Measurements from ENCODE around the gene ATXN1. TPM values are rescaled to one million over a fixed set of nuclear protein-coding genes. Genes with fewer than 3 reads are reported as not detected.

Gene ATXN1
- total RNA-seq, 1 donor from 2014 or later = 59.8 TPM

- intact Hi-C loops (cut with micrococcal nuclease) = loop anchor here (5.0 kb wide), 1 partner anchor 35 kb away; no protein-coding TSS in a partner anchor
- H3K27ac Mint-ChIP-seq = no peak overlapping the region
- ChIA-PET POLR2A (no interaction called here), CTCF (no interaction called here)
- TF ChIP-seq CTCF (IDR thresholded peaks at IDR 0.05) = no peak
- no peaks in the 10 kb centered on the region for H3K36me3 Mint-ChIP-seq (ENCODE audit: low read depth)
- no peaks in the 10 kb centered on the region for H3K9me3 Mint-ChIP-seq
- no peaks in the 10 kb centered on the region for H3K27me3 Mint-ChIP-seq
- DNase-seq (no peak), ATAC-seq (ENCODE audit: low read depth) (no peak)
- H3K4me1 Mint-ChIP-seq = no peaks in the 10 kb centered on the region
- H3K4me3 Mint-ChIP-seq = no peak overlapping the region
These were observed 213.7 kb downstream of the ATXN1 start for GRCh38 chr6:16547587-16547986.

GRCh38 chr6:16546861-16547260, 214.4 kb downstream of the ATXN1 start:
- CTCF ChIA-PET = no interaction called here
- POLR2A ChIA-PET = no interaction called here
- DNase-seq = no peak
- H3K36me3 Mint-ChIP-seq (ENCODE audit: low read depth) = no peaks in the 10 kb centered on the region
- intact Hi-C loops (cut with micrococcal nuclease) = loop anchor here (5.0 kb wide), 1 partner anchor 35 kb away; no protein-coding TSS in a partner anchor
- TF ChIP-seq CTCF (IDR thresholded peaks at IDR 0.05) = no peak
- no peaks in the 10 kb centered on the region for H3K9me3 Mint-ChIP-seq
- H3K4me3 Mint-ChIP-seq = no peak overlapping the region
- H3K4me1 Mint-ChIP-seq = no peaks in the 10 kb centered on the region
- H3K27ac Mint-ChIP-seq = no peak overlapping the region
- ATAC-seq (ENCODE audit: low read depth) = no peak
- H3K27me3 Mint-ChIP-seq = no peaks in the 10 kb centered on the region

- Mint-ChIP-seq H3K4me3 (no peak overlapping the region), H3K27ac (no peak overlapping the region), H3K9me3 (no peaks in the 10 kb centered on the region), H3K27me3 (no peaks in the 10 kb centered on the region), H3K36me3 (ENCODE audit: low read depth) (no peaks in the 10 kb centered on the region), H3K4me1 (peaks cover 7% of the 10 kb centered on the region)
- no peak for ATAC-seq (ENCODE audit: low read depth)
- no peak for TF ChIP-seq CTCF (IDR thresholded peaks at IDR 0.05)
- ChIA-PET POLR2A (no interaction called here), CTCF (interaction anchor here (1.0 kb wide), 1 partner anchor 32 kb away, joined by 3 read pairs; no protein-coding TSS in a partner anchor)
- DNase-seq = no peak
- intact Hi-C loops (cut with micrococcal nuclease) = loop anchor here (5.0 kb wide), 1 partner anchor 37 kb away; no protein-coding TSS in a partner anchor
These were observed 215.9 kb downstream of the ATXN1 start for GRCh38 chr6:16545382-16545781.

- DNase-seq (no peak), ATAC-seq (ENCODE audit: low read depth) (no peak)
- intact Hi-C loops (cut with micrococcal nuclease) = no loop called here
- Mint-ChIP-seq H3K4me3 (no peak overlapping the region), H3K9me3 (no peaks in the 10 kb centered on the region), H3K36me3 (ENCODE audit: low read depth) (no peaks in the 10 kb centered on the region), H3K27ac (no peak overlapping the region), H3K4me1 (peaks cover 7% of the 10 kb centered on the region), H3K27me3 (no peaks in the 10 kb centered on the region)
- POLR2A ChIA-PET = interaction anchor here (0.6 kb wide), 1 partner anchor 16 kb away, joined by 6 read pairs; no protein-coding TSS in a partner anchor
- TF ChIP-seq CTCF (IDR thresholded peaks at IDR 0.05) = no peak
- CTCF ChIA-PET = interaction anchor here (0.6 to 1.0 kb wide), 3 partner anchors 31 to 217 kb away, joined by 3 to 4 read pairs (median 3); no protein-coding TSS in a partner anchor
These were observed 216.7 kb downstream of the ATXN1 start for GRCh38 chr6:16544521-16544920.

- H3K4me3 Mint-ChIP-seq = no peak overlapping the region
- H3K27me3 Mint-ChIP-seq = no peaks in the 10 kb centered on the region
- DNase-seq (no peak), ATAC-seq (ENCODE audit: low read depth) (no peak)
- H3K4me1 Mint-ChIP-seq = peaks cover 7% of the 10 kb centered on the region
- ChIA-PET POLR2A (interaction anchor here (0.6 kb wide), 1 partner anchor 15 kb away, joined by 6 read pairs; no protein-coding TSS in a partner anchor), CTCF (interaction anchor here (0.6 to 0.9 kb wide), 2 partner anchors 33 to 218 kb away, joined by 3 to 4 read pairs; no protein-coding TSS in a partner anchor)
- H3K9me3 Mint-ChIP-seq = no peaks in the 10 kb centered on the region
- intact Hi-C loops (cut with micrococcal nuclease) = no loop called here
- H3K27ac Mint-ChIP-seq = no peak overlapping the region
- no peak for TF ChIP-seq CTCF (IDR thresholded peaks at IDR 0.05)
- H3K36me3 Mint-ChIP-seq (ENCODE audit: low read depth) = no peaks in the 10 kb centered on the region
These were observed 217.3 kb downstream of the ATXN1 start for GRCh38 chr6:16544006-16544405.

Measured in activated B cell treated with CpG ODN at 0.5 μM for 24 hours (primary cell).